Liver (tissue), 9 donors: ENCODE measurements around the gene ASNSD1. TPM values are rescaled to one million over a fixed set of nuclear protein-coding genes. Genes with fewer than 3 reads are reported as not detected.
"Not testable (repeated sequence)": the region's sequence is repeated elsewhere in the genome, so short reads cannot be mapped to it uniquely, and the experiment has no call there.

Source experiments
- DNase-seq: peaks from one replicate; pipeline ENCODE4 v3.0.0-alpha.2; 2017; ENCODE audit warnings: low spot score
- H3K27ac ChIP-seq, 2 donors: one replicate each; pipeline ENCODE4 v1.7.0; 2013; ENCODE audit warnings: inconsistent platforms in 2 of 2, low read length in 2 of 2, control low read depth in 1 of 2, low read depth in 1 of 2, mild to moderate bottlenecking in 1 of 2
- H3K27me3 ChIP-seq, 4 donors: one replicate each; pipeline versions ENCODE4 v1.6.1 to v1.7.0; 2013; ENCODE audit warnings: low read length in 3 of 4, inconsistent platforms in 1 of 4, mild to moderate bottlenecking in 1 of 4, moderate library complexity in 1 of 4; ENCODE audit not compliant: control insufficient read depth in 4 of 4, insufficient read depth in 4 of 4
- H3K36me3 ChIP-seq, 4 donors: one replicate each; pipeline versions ENCODE4 v1.6.1 to v1.7.0; 2013; ENCODE audit warnings: low read length in 3 of 4, mild to moderate bottlenecking in 3 of 4, low read depth in 1 of 4, moderate library complexity in 1 of 4; ENCODE audit not compliant: control insufficient read depth in 4 of 4, insufficient read depth in 3 of 4
- H3K4me1 ChIP-seq, 4 donors: one replicate each; pipeline versions ENCODE4 v1.6.1 to v1.7.0; 2013; ENCODE audit warnings: low read length in 3 of 4, mild to moderate bottlenecking in 3 of 4, moderate library complexity in 1 of 4; ENCODE audit not compliant: control insufficient read depth in 4 of 4, insufficient read depth in 4 of 4
- H3K4me3 ChIP-seq, 3 donors: one replicate each; pipeline versions ENCODE4 v1.6.1 to v1.7.0; 2013; ENCODE audit warnings: low read length in 3 of 3, control low read depth in 1 of 3, low read depth in 1 of 3, mild to moderate bottlenecking in 1 of 3
- H3K9ac ChIP-seq, 2 donors: one replicate each; pipeline ENCODE4 v1.7.0; 2013; ENCODE audit warnings: low read length in 2 of 2, mild to moderate bottlenecking in 2 of 2, moderate library complexity in 2 of 2, control low read depth in 1 of 2, low read depth in 1 of 2
- H3K9me3 ChIP-seq, 4 donors: one replicate each; pipeline versions ENCODE4 v1.6.1 to v1.7.0; 2013; ENCODE audit warnings: low read length in 3 of 4; ENCODE audit not compliant: control insufficient read depth in 4 of 4
- EGR1 ChIP-seq, 2 donors: IDR thresholded peaks; 2 replicates each; pipeline ENCODE4 v1.6.1; 2016 to 2018; ENCODE audit warnings: antibody characterized with exemption in 2 of 2, low read depth in 2 of 2
- FOXA1 ChIP-seq: IDR thresholded peaks from 2 replicates; pipeline ENCODE4 v1.6.1; 2016; ENCODE audit warnings: antibody characterized with exemption
- FOXA2 ChIP-seq: IDR thresholded peaks from 2 replicates; pipeline ENCODE4 v1.6.1; 2016; ENCODE audit warnings: antibody characterized with exemption
- GABPA ChIP-seq, 2 donors: IDR thresholded peaks in 1 of 2; conservative IDR thresholded peaks in 1 of 2; 2 replicates each; pipeline ENCODE4 v1.6.1; 2016; ENCODE audit warnings: antibody characterized with exemption in 2 of 2, mild to moderate bottlenecking in 1 of 2, moderate library complexity in 1 of 2
- HNF4A ChIP-seq, 2 donors: conservative IDR thresholded peaks; 2 replicates each; pipeline ENCODE4 v1.6.1; 2016; ENCODE audit warnings: antibody characterized with exemption in 2 of 2, mild to moderate bottlenecking in 2 of 2
- HNF4G ChIP-seq: IDR thresholded peaks from 2 replicates; pipeline ENCODE4 v1.6.1; 2016; ENCODE audit warnings: antibody characterized with exemption
- JUND ChIP-seq, 2 donors: IDR thresholded peaks; 2 replicates each; pipeline ENCODE4 v1.6.1; 2016; ENCODE audit warnings: antibody characterized with exemption in 2 of 2
- NR2F2 ChIP-seq: IDR thresholded peaks from 2 replicates; pipeline ENCODE4 v1.6.1; 2016; ENCODE audit warnings: antibody characterized with exemption
- RAD21 ChIP-seq, 2 donors: IDR thresholded peaks; 2 replicates each; pipeline ENCODE4 v1.6.1; 2016; ENCODE audit warnings: antibody characterized with exemption in 2 of 2, mild to moderate bottlenecking in 2 of 2
- RXRA ChIP-seq, 2 donors: IDR thresholded peaks; 2 replicates each; pipeline ENCODE4 v1.6.1; 2017 to 2018; ENCODE audit warnings: antibody characterized with exemption in 2 of 2, mild to moderate bottlenecking in 1 of 2
- SP1 ChIP-seq: IDR thresholded peaks from 2 replicates; pipeline ENCODE4 v1.6.1; 2018; ENCODE audit warnings: antibody characterized with exemption, mild to moderate bottlenecking
- TAF1 ChIP-seq: conservative IDR thresholded peaks from 2 replicates; pipeline ENCODE4 v1.6.1; 2016; ENCODE audit warnings: antibody characterized with exemption, mild to moderate bottlenecking
- YY1 ChIP-seq: IDR thresholded peaks from 2 replicates; pipeline ENCODE4 v1.6.1; 2016; ENCODE audit warnings: antibody characterized with exemption, mild to moderate bottlenecking
- WGBS: extraction: QIAGEN DNeasy Blood & Tissue Kit; methylation state at CpG from one replicate; pipeline ENCODE4 v1.1.7; 2013; 5-methylcytosine and 5-hydroxymethylcytosine counted together
- polyA plus RNA-seq, 2 donors: library from polyadenylated mRNA; stranded (reverse) in 1 of 2; unstranded in 1 of 2; fragments of 200-250 nt in 1 of 2; fragments of >200 nt in 1 of 2; fragmentation: Nextera tagmentation in 1 of 2; extraction: Ambion mirVana in 1 of 2; gene quantifications; one replicate each; pipeline versions ENCODE4 v1.2.1 to v1.2.3, GENCODE V29; 2013 to 2015
- total RNA-seq, 2 donors: library from RNA; depleted of rRNA; stranded (reverse); fragments of >200 nt; gene quantifications; one replicate each; pipeline ENCODE4 v1.2.3, GENCODE V29; 2014
- TF ChIP-seq, protein P1 (sequence below): IDR thresholded peaks from 2 replicates; pipeline ENCODE4 v1.6.1; 2016; ENCODE audit warnings: antibody characterized with exemption, mild to moderate bottlenecking
- TF ChIP-seq, protein P2 (sequence below): IDR thresholded peaks from 2 replicates; pipeline ENCODE4 v1.6.1; 2016; ENCODE audit warnings: antibody characterized with exemption
- TF ChIP-seq, protein P3 (sequence below): IDR thresholded peaks from 2 replicates; pipeline ENCODE4 v1.6.1; 2016; ENCODE audit warnings: antibody characterized with exemption
- TF ChIP-seq, protein P4 (sequence below): fragments of 150-350 bp; IDR thresholded peaks from 2 replicates; pipeline ENCODE4 v1.5.1; 2017; ENCODE audit warnings: improper control_type of control experiment, low read depth, low read length; ENCODE audit not compliant: missing input control
- TF ChIP-seq, protein P5 (sequence below): IDR thresholded peaks from 2 replicates; pipeline ENCODE4 v1.6.1; 2016; ENCODE audit warnings: antibody characterized with exemption
- donor health status: healthy.
- donor health status: healthy.
- donor health status: healthy.
- donor health status: healthy.
- donor health status: healthy.

The ASNSD1 gene
- total and polyA plus RNA-seq, 4 donors = 19.8 to 33.0 (median 25.5) TPM

DNA sequence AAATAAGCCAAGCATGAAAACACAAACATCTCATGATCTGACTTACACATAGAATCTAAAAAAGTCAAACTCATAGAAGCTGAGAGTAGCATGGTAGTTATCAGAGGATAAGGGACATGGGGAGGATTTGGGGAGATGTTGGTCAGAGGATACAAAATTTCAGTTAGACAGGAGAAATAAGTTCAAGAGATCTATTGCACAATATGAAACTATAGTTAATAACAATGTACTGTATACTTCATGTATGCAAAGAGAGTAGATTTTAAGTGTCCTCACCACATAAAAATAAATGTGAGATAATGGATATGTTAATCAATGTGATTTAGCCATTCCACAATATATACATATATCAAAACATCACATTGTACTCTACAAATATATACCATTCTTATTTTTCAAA is 10.0 kb upstream of the ASNSD1 start:
- Histone ChIP-seq H3K4me1 (no peaks in the 10 kb centered on the region), H3K9me3 (peaks cover 0 to 2% (median 0%) of the 10 kb centered on the region in 4 donors), H3K36me3 (no peaks in the 10 kb centered on the region), H3K27me3 (no peaks in the 10 kb centered on the region), H3K27ac (no peak overlapping the region), H3K9ac (no peak overlapping the region), H3K4me3 (no peak overlapping the region)
- no peak for DNase-seq
- no peak for TF ChIP-seq NR2F2
- TF ChIP-seq HNF4A (conservative IDR thresholded peaks at IDR 0.05) = no peak
- no peak for TF ChIP-seq FOXA2
- TF ChIP-seq EGR1 (IDR thresholded peaks at IDR 0.05; ENCODE audit: low read depth in 2 of 2) = no peak
- no peak for TF ChIP-seq SP1
- TF ChIP-seq GABPA (IDR thresholded peaks at IDR 0.05 in 1 of 2, conservative IDR thresholded peaks at IDR 0.05 in 1 of 2) = no peak

DNA sequence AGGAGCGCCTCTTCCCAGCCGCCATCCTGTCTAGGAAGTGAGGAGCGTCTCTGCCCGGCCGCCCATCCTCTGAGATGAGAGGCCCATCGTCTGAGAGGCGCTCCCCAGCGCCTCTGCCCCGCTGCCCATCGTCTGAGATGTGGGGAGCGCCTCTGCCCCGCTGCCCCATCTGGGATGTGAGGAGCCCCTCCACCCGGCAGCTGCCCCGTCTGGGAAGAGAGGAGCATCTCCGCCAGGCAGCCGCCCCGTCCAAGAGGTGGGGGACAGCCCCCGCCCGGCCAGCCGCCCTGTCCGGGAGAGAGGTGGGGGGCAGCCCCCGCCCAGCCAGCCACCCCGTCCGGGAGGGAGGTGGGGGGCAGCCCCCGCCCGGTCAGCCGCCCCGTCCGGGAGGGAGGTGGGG is 7.8 kb upstream of the ASNSD1 start:
- DNase-seq, H3K9me3 ChIP-seq, H3K4me3 ChIP-seq, H3K4me1 ChIP-seq, H3K36me3 ChIP-seq, H3K27ac ChIP-seq, H3K9ac ChIP-seq, H3K27me3 ChIP-seq: not testable (repeated sequence)
- WGBS = 96% methylated on average over 29 of the region's 29 CpGs

DNA sequence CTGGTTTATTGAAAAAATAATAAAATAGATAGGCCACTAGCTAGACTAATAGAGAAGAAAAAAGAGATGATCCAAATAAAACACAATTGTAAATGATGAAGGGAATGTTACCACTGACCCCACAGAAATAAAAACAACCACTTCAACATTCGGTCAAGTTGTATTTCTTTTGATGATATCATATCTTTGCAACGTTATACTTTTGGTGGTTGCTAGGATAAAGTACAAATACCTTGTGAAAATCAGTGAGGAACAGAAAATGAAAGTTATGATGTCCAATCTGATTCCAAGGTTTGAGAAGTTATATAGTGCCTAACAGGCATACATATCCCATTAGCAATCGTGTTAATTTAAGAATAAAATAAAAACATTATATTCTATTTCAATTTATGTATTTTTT is 6.6 kb upstream of the ASNSD1 start:
- Histone ChIP-seq H3K4me1 (no peaks in the 10 kb centered on the region), H3K9ac (no peak overlapping the region)
- WGBS = 54% methylated on average over 3 of the region's 3 CpGs

More for the DNA sequence above, 6.6 kb upstream of the ASNSD1 start:
- TF ChIP-seq HNF4G (no peak), TAF1 (no peak), JUND (IDR thresholded peaks at IDR 0.05) (no peak), RXRA (IDR thresholded peaks at IDR 0.05) (no peak), HNF4A (conservative IDR thresholded peaks at IDR 0.05) (no peak), FOXA2 (no peak), NR2F2 (no peak), YY1 (no peak), EGR1 (IDR thresholded peaks at IDR 0.05; ENCODE audit: low read depth in 2 of 2) (no peak), GABPA (IDR thresholded peaks at IDR 0.05 in 1 of 2, conservative IDR thresholded peaks at IDR 0.05 in 1 of 2) (no peak), RAD21 (IDR thresholded peaks at IDR 0.05) (no peak), FOXA1 (no peak), SP1 (no peak)
- TF ChIP-seq, protein P1, sequence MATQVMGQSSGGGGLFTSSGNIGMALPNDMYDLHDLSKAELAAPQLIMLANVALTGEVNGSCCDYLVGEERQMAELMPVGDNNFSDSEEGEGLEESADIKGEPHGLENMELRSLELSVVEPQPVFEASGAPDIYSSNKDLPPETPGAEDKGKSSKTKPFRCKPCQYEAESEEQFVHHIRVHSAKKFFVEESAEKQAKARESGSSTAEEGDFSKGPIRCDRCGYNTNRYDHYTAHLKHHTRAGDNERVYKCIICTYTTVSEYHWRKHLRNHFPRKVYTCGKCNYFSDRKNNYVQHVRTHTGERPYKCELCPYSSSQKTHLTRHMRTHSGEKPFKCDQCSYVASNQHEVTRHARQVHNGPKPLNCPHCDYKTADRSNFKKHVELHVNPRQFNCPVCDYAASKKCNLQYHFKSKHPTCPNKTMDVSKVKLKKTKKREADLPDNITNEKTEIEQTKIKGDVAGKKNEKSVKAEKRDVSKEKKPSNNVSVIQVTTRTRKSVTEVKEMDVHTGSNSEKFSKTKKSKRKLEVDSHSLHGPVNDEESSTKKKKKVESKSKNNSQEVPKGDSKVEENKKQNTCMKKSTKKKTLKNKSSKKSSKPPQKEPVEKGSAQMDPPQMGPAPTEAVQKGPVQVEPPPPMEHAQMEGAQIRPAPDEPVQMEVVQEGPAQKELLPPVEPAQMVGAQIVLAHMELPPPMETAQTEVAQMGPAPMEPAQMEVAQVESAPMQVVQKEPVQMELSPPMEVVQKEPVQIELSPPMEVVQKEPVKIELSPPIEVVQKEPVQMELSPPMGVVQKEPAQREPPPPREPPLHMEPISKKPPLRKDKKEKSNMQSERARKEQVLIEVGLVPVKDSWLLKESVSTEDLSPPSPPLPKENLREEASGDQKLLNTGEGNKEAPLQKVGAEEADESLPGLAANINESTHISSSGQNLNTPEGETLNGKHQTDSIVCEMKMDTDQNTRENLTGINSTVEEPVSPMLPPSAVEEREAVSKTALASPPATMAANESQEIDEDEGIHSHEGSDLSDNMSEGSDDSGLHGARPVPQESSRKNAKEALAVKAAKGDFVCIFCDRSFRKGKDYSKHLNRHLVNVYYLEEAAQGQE = no peak
- TF ChIP-seq, protein P2, sequence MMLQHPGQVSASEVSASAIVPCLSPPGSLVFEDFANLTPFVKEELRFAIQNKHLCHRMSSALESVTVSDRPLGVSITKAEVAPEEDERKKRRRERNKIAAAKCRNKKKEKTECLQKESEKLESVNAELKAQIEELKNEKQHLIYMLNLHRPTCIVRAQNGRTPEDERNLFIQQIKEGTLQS = no peak
- TF ChIP-seq, protein P3, sequence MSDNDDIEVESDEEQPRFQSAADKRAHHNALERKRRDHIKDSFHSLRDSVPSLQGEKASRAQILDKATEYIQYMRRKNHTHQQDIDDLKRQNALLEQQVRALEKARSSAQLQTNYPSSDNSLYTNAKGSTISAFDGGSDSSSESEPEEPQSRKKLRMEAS = no peak
- TF ChIP-seq, protein P4, sequence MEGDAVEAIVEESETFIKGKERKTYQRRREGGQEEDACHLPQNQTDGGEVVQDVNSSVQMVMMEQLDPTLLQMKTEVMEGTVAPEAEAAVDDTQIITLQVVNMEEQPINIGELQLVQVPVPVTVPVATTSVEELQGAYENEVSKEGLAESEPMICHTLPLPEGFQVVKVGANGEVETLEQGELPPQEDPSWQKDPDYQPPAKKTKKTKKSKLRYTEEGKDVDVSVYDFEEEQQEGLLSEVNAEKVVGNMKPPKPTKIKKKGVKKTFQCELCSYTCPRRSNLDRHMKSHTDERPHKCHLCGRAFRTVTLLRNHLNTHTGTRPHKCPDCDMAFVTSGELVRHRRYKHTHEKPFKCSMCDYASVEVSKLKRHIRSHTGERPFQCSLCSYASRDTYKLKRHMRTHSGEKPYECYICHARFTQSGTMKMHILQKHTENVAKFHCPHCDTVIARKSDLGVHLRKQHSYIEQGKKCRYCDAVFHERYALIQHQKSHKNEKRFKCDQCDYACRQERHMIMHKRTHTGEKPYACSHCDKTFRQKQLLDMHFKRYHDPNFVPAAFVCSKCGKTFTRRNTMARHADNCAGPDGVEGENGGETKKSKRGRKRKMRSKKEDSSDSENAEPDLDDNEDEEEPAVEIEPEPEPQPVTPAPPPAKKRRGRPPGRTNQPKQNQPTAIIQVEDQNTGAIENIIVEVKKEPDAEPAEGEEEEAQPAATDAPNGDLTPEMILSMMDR = no peak
- TF ChIP-seq, protein P5, sequence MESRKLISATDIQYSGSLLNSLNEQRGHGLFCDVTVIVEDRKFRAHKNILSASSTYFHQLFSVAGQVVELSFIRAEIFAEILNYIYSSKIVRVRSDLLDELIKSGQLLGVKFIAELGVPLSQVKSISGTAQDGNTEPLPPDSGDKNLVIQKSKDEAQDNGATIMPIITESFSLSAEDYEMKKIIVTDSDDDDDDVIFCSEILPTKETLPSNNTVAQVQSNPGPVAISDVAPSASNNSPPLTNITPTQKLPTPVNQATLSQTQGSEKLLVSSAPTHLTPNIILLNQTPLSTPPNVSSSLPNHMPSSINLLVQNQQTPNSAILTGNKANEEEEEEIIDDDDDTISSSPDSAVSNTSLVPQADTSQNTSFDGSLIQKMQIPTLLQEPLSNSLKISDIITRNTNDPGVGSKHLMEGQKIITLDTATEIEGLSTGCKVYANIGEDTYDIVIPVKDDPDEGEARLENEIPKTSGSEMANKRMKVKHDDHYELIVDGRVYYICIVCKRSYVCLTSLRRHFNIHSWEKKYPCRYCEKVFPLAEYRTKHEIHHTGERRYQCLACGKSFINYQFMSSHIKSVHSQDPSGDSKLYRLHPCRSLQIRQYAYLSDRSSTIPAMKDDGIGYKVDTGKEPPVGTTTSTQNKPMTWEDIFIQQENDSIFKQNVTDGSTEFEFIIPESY = no peak
- H3K27me3 ChIP-seq = no peaks in the 10 kb centered on the region
- DNase-seq = no peak
- H3K9me3 ChIP-seq = peaks cover 0 to 2% (median 0%) of the 10 kb centered on the region in 4 donors
- no peak overlapping the region for H3K4me3 ChIP-seq
- H3K27ac ChIP-seq = no peak overlapping the region
- no peaks in the 10 kb centered on the region for H3K36me3 ChIP-seq
